Non-pigmented ciliary epithelial cell (primary cell): ENCODE data around the gene HBA1.
"Not testable (repeated sequence)": the region's sequence is repeated elsewhere in the genome, so short reads cannot be mapped to it uniquely, and the experiment has no call there.

Experiments
- DNase-seq: peaks from one replicate; pipeline ENCODE4 v3.0.0-alpha.2; 2010; ENCODE audit warnings: low read depth

The HBA1 gene

GRCh38 chr16:160242-160641 is 16.2 kb upstream of the HBA1 start:
- not testable (repeated sequence) for DNase-seq

- DNase-seq, result no peak
Measured at GRCh38 chr16:160691-161190, 15.7 kb upstream of the HBA1 start.

GRCh38 chr16:162271-162991 is 14.0 kb upstream of the HBA1 start:
- no peak for DNase-seq

GRCh38 chr16:163139-163538 is 13.3 kb upstream of the HBA1 start:
- DNase-seq, result not testable (repeated sequence)

GRCh38 chr16:163696-164095 is 12.8 kb upstream of the HBA1 start:
- DNase-seq, result not testable (repeated sequence)

- DNase-seq, result not testable (repeated sequence)
Measured at GRCh38 chr16:164134-164823, 12.2 kb upstream of the HBA1 start.

- DNase-seq, result no peak
Measured at GRCh38 chr16:164827-165538, 11.5 kb upstream of the HBA1 start.

- no peak for DNase-seq
Measured at GRCh38 chr16:165539-166374, 10.7 kb upstream of the HBA1 start, which contains the start of gene HBM. HBM (plus strand) TSS chr16:165978; CDS start chr16:165998, 20 bp downstream.

GRCh38 chr16:166375-167121 is 9.9 kb upstream of the HBA1 start:
- no peak for DNase-seq

- no peak for DNase-seq
Measured at GRCh38 chr16:167122-167690, 9.3 kb upstream of the HBA1 start.

- no peak for DNase-seq
Measured at GRCh38 chr16:168424-168823, 8.1 kb upstream of the HBA1 start.

GRCh38 chr16:169014-169413 is 7.5 kb upstream of the HBA1 start:
- no peak for DNase-seq

GRCh38 chr16:170088-170507 is 6.4 kb upstream of the HBA1 start:
- DNase-seq, result not testable (repeated sequence)

GRCh38 chr16:170788-171187 is 5.7 kb upstream of the HBA1 start:
- no peak for DNase-seq

- not testable (repeated sequence) for DNase-seq
Measured at GRCh38 chr16:172374-172941, 4.0 kb upstream of the HBA1 start, which contains the start of gene HBA2. HBA2 (plus strand) TSS chr16:172876; CDS start chr16:172913, 37 bp downstream.

- not testable (repeated sequence) for DNase-seq
Measured at GRCh38 chr16:173211-173854, 3.1 kb upstream of the HBA1 start.

GRCh38 chr16:173928-174769 is 2.3 kb upstream of the HBA1 start:
- not testable (repeated sequence) for DNase-seq
